G401.6 (cell line): ENCODE results near the gene MMP11.

Experiments
- FAIRE-seq: peaks from 2 replicates; lab custom pipeline; 2012; peaks lifted over from hg19 to GRCh38; lab: Jason Lieb, UNC

Gene MMP11

GRCh38 chr22:23803001-23803819, 30.6 kb downstream of the MMP11 start:
- no peak for FAIRE-seq

GRCh38 chr22:23804781-23805291, 32.2 kb downstream of the MMP11 start:
- no peak for FAIRE-seq

GRCh38 chr22:23806837-23807236, 34.2 kb downstream of the MMP11 start:
- no peak for FAIRE-seq

- FAIRE-seq, result no peak
Measured at GRCh38 chr22:23812378-23812777, 39.7 kb downstream of the MMP11 start.

- FAIRE-seq, result no peak
Measured at GRCh38 chr22:23815541-23816155, 43.0 kb downstream of the MMP11 start.

GRCh38 chr22:23816156-23816976, 43.7 kb downstream of the MMP11 start:
- FAIRE-seq, result no peak

- FAIRE-seq, result no peak
Measured at GRCh38 chr22:23817146-23817545, 44.5 kb downstream of the MMP11 start.

GRCh38 chr22:23818541-23818940, 45.9 kb downstream of the MMP11 start:
- no peak for FAIRE-seq

- FAIRE-seq, result no peak
Measured at GRCh38 chr22:23820748-23821211, 48.1 kb downstream of the MMP11 start.

GRCh38 chr22:23822101-23822671, 49.5 kb downstream of the MMP11 start:
- no peak for FAIRE-seq

GRCh38 chr22:23823331-23823791, 50.7 kb downstream of the MMP11 start:
- FAIRE-seq, result no peak

- no peak for FAIRE-seq
Measured at GRCh38 chr22:23824476-23825245, 52.0 kb downstream of the MMP11 start.

GRCh38 chr22:23825246-23825905, 52.7 kb downstream of the MMP11 start:
- FAIRE-seq, result no peak

- FAIRE-seq, result no peak
Measured at GRCh38 chr22:23826510-23827350, 54.1 kb downstream of the MMP11 start.

- FAIRE-seq, result no peak
Measured at GRCh38 chr22:23827351-23827995, 54.8 kb downstream of the MMP11 start.

GRCh38 chr22:23828800-23829680, 56.4 kb downstream of the MMP11 start:
- FAIRE-seq, result no peak

GRCh38 chr22:23829845-23830372, 57.3 kb downstream of the MMP11 start:
- no peak for FAIRE-seq

- no peak for FAIRE-seq
Measured at GRCh38 chr22:23831261-23831660, 58.6 kb downstream of the MMP11 start.
